OCI-LY3 (cell line): Measurements from ENCODE around the gene ZNF599.

ENCODE experiments used
- EZH2phosphoT487 ChIP-seq: fragments of 200-600 bp; shearing (Covaris generic); IDR thresholded peaks from 2 replicates; pipeline ENCODE4 v1.6.1; 2018; ENCODE audit warnings: antibody characterized with exemption, mixed run types, low read depth
- TF ChIP-seq, protein P1 (sequence below): fragments of 200-600, 300-600 bp; sonication (generic); IDR thresholded peaks from 2 replicates; pipeline ENCODE4 v1.5.1; 2014; ENCODE audit warnings: antibody characterized with exemption, low read length, low read depth

DNA sequence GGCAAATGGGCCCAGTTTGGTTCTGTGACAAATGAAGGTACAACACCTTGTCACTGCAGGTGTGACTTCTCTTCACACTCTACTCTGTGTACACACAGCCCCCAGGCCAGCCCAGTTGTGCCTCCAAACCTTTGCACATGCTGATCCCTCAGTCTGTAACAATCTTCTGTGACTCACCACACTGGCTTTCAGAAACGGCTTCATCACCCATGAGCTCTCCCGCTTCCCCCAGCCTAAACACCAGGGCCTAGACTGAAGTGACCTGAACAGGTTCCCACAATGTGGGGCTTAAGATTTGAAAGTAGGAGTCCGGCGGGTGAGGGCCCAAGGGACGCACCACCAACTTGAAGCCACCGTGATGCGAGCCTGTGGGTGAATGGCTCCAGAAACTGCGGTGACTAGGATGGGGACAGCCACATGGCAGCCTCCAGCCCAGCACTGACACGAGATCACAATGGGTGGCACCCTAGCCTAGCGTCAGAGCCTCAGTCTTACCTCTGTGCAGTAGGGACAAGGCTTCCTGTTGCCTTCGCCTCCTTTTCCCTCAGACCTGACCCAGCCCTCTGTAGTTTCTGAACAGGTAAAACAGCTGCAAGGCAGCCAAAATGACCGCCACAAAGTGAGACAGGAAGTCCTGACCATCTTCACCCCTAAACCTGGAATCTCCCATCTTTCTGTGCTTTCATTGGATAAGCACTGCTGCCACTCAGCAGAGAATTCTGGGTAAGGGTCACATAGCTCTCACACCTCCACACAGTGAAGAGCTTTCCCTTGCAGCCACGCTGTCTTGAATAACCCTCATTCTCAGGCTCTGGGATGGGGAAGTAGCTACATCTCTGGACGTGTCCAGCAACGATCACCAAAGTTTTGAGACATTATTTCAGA is 34.2 kb upstream of the ZNF599 start:
- TF ChIP-seq, protein P1, sequence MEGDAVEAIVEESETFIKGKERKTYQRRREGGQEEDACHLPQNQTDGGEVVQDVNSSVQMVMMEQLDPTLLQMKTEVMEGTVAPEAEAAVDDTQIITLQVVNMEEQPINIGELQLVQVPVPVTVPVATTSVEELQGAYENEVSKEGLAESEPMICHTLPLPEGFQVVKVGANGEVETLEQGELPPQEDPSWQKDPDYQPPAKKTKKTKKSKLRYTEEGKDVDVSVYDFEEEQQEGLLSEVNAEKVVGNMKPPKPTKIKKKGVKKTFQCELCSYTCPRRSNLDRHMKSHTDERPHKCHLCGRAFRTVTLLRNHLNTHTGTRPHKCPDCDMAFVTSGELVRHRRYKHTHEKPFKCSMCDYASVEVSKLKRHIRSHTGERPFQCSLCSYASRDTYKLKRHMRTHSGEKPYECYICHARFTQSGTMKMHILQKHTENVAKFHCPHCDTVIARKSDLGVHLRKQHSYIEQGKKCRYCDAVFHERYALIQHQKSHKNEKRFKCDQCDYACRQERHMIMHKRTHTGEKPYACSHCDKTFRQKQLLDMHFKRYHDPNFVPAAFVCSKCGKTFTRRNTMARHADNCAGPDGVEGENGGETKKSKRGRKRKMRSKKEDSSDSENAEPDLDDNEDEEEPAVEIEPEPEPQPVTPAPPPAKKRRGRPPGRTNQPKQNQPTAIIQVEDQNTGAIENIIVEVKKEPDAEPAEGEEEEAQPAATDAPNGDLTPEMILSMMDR = no peak
- TF ChIP-seq EZH2phosphoT487 = no peak
